IPS-18c (cell line): ENCODE measurements around the gene MACROD2.

Source experiments
- H3K4me3 ChIP-seq: 2 replicates; pipeline ENCODE4 v1.7.0; 2013; ENCODE audit warnings: low read depth, mild to moderate bottlenecking, low read length, moderate library complexity; ENCODE audit not compliant: insufficient read depth
- H3K9me3 ChIP-seq: one replicate; pipeline ENCODE4 v1.6.1; 2013; ENCODE audit warnings: mild to moderate bottlenecking, low read length, moderate library complexity; ENCODE audit not compliant: control insufficient read depth, insufficient read depth

Gene MACROD2

GRCh38 chr20:14860410-14860814 is 865.1 kb downstream of the MACROD2 start:
- no peaks in the 10 kb centered on the region for H3K9me3 ChIP-seq

GRCh38 chr20:14861028-14861699 is 865.8 kb downstream of the MACROD2 start:
- no peaks in the 10 kb centered on the region for H3K9me3 ChIP-seq
- no peak overlapping the region for H3K4me3 ChIP-seq

More at GRCh38 chr20:14860410-14860814, 865.1 kb downstream of the MACROD2 start:
- H3K4me3 ChIP-seq = no peak overlapping the region

- Histone ChIP-seq H3K9me3 (no peaks in the 10 kb centered on the region), H3K4me3 (no peak overlapping the region)
These were observed 869.9 kb downstream of the MACROD2 start for GRCh38 chr20:14865169-14865568.

GRCh38 chr20:14865731-14866130 is 870.4 kb downstream of the MACROD2 start:
- Histone ChIP-seq H3K4me3 (no peak overlapping the region), H3K9me3 (no peaks in the 10 kb centered on the region)

GRCh38 chr20:14866841-14867514 is 871.7 kb downstream of the MACROD2 start:
- no peaks in the 10 kb centered on the region for H3K9me3 ChIP-seq
- no peak overlapping the region for H3K4me3 ChIP-seq

GRCh38 chr20:14877301-14878028 is 882.1 kb downstream of the MACROD2 start:
- no peaks in the 10 kb centered on the region for H3K9me3 ChIP-seq
- no peak overlapping the region for H3K4me3 ChIP-seq

GRCh38 chr20:14878676-14879019 is 883.3 kb downstream of the MACROD2 start:
- no peak overlapping the region for H3K4me3 ChIP-seq
- H3K9me3 ChIP-seq = no peaks in the 10 kb centered on the region

GRCh38 chr20:14879020-14879697 is 883.8 kb downstream of the MACROD2 start:
- H3K9me3 ChIP-seq = no peaks in the 10 kb centered on the region

GRCh38 chr20:14879839-14880238 is 884.5 kb downstream of the MACROD2 start:
- H3K9me3 ChIP-seq = no peaks in the 10 kb centered on the region
- H3K4me3 ChIP-seq = no peak overlapping the region

More at GRCh38 chr20:14879020-14879697, 883.8 kb downstream of the MACROD2 start:
- no peak overlapping the region for H3K4me3 ChIP-seq

- H3K9me3 ChIP-seq = no peaks in the 10 kb centered on the region
- no peak overlapping the region for H3K4me3 ChIP-seq
These were observed 886.2 kb downstream of the MACROD2 start for GRCh38 chr20:14881518-14881917.

GRCh38 chr20:14882157-14882556 is 886.8 kb downstream of the MACROD2 start:
- H3K4me3 ChIP-seq = no peak overlapping the region
- H3K9me3 ChIP-seq = no peaks in the 10 kb centered on the region

GRCh38 chr20:14882846-14883245 is 887.5 kb downstream of the MACROD2 start:
- Histone ChIP-seq H3K9me3 (no peaks in the 10 kb centered on the region), H3K4me3 (no peak overlapping the region)

- Histone ChIP-seq H3K4me3 (no peak overlapping the region), H3K9me3 (no peaks in the 10 kb centered on the region)
These were observed 888.0 kb downstream of the MACROD2 start for GRCh38 chr20:14883324-14883723.

GRCh38 chr20:14885661-14886060 is 890.3 kb downstream of the MACROD2 start:
- no peak overlapping the region for H3K4me3 ChIP-seq
- H3K9me3 ChIP-seq = no peaks in the 10 kb centered on the region

GRCh38 chr20:14888134-14888533 is 892.8 kb downstream of the MACROD2 start:
- no peaks in the 10 kb centered on the region for H3K9me3 ChIP-seq
- H3K4me3 ChIP-seq = no peak overlapping the region

- no peaks in the 10 kb centered on the region for H3K9me3 ChIP-seq
- no peak overlapping the region for H3K4me3 ChIP-seq
These were observed 894.4 kb downstream of the MACROD2 start for GRCh38 chr20:14889496-14890255.

- Histone ChIP-seq H3K4me3 (no peak overlapping the region), H3K9me3 (no peaks in the 10 kb centered on the region)
These were observed 895.4 kb downstream of the MACROD2 start for GRCh38 chr20:14890713-14891112.
